ENCODE measurements around the gene OR2V2. TPM values are rescaled to one million over a fixed set of nuclear protein-coding genes. Genes with fewer than 3 reads are reported as not detected.
A peak's percentile ranks its signal among the peaks of the same experiment; 100 is the strongest.

OR2V2 gene
- total and polyA plus RNA-seq, 11 donors, result not detected

- H3K4me3 ChIP-seq, result peak overlapping the region; percentile 47 to 93 (median 83)
- intact Hi-C loops (cut with DNase I), result loop anchor here in 3 of 10 donors (1.0 to 5.0 kb wide), 3 partner anchors 14 to 70 kb away; partner anchors contain the start of gene TRIM52 (in 3 of the 3)
- ATAC-seq, result no peak
- H3K27me3 ChIP-seq, result no peaks in the 10 kb centered on the region
- H3K27ac ChIP-seq, result peak overlapping the region; percentile 77 to 97 (median 94)
- TF ChIP-seq CTCF (IDR thresholded peaks at IDR 0.05) (no peak), POLR2A (IDR thresholded peaks at IDR 0.05) (no peak)
- H3K4me1 ChIP-seq, result peaks cover 0 to 38% (median 13%) of the 10 kb centered on the region in 12 donors
- H3K9me3 ChIP-seq, result no peaks in the 10 kb centered on the region
- peak in 1 of 5 donors; percentile 33 for DNase-seq
- peaks cover 0 to 3% (median 0%) of the 10 kb centered on the region in 9 donors for H3K36me3 ChIP-seq
- 50 to 55% (median 53%) methylated on average over 12 of the region's 12 CpGs for WGBS, 4 donors
Observed at GRCh38 chr5:181192337-181193046, 45.1 kb downstream of the OR2V2 start.

GRCh38 chr5:181193656-181194055, 46.3 kb downstream of the OR2V2 start:
- H3K27ac ChIP-seq, result no peak overlapping the region
- TF ChIP-seq POLR2A (IDR thresholded peaks at IDR 0.05), result no peak
- H3K4me1 ChIP-seq, result peaks cover 0 to 33% (median 12%) of the 10 kb centered on the region in 12 donors
- DNase-seq, result peak in 1 of 5 donors; percentile 3
- H3K27me3 ChIP-seq, result no peaks in the 10 kb centered on the region
- no peak overlapping the region for H3K4me3 ChIP-seq
- no peaks in the 10 kb centered on the region for H3K9me3 ChIP-seq
- intact Hi-C loops (cut with DNase I), result loop anchor here in 3 of 10 donors (1.0 to 5.0 kb wide), 2 partner anchors 13 to 69 kb away; partner anchors contain the start of gene TRIM52 (in 2 of the 3)
- H3K36me3 ChIP-seq, result peaks cover 0 to 6% (median 0%) of the 10 kb centered on the region in 9 donors
- ATAC-seq, result no peak
- WGBS, 4 donors, result 51 to 96% (median 92%) methylated on average over 2 of the region's 2 CpGs

GRCh38 chr5:181194489-181195248, 47.3 kb downstream of the OR2V2 start:
- no peak for ATAC-seq
- peak in 4 of 5 donors; percentile 47 to 74 (median 60) for DNase-seq
- H3K36me3 ChIP-seq, result peaks cover 0 to 6% (median 0%) of the 10 kb centered on the region in 9 donors
- TF ChIP-seq CTCF (IDR thresholded peaks at IDR 0.05), result no peak
- no peak for TF ChIP-seq POLR2A (IDR thresholded peaks at IDR 0.05)
- H3K4me1 ChIP-seq, result peaks cover 0 to 33% (median 12%) of the 10 kb centered on the region in 12 donors
- H3K27me3 ChIP-seq, result no peaks in the 10 kb centered on the region
- peak overlapping the region in 2 of 12 donors; percentile 10 to 23 for H3K27ac ChIP-seq
- intact Hi-C loops (cut with DNase I), result loop anchor here in 2 of 10 donors (5.0 kb wide), 1 partner anchor 68 kb away; the partner anchor contains the start of gene TRIM52 (in 2 of the 2)
- WGBS, 4 donors, result 60 to 64% (median 63%) methylated on average over 20 to 21 of the region's 21 CpGs
- H3K4me3 ChIP-seq, result no peak overlapping the region
- no peaks in the 10 kb centered on the region for H3K9me3 ChIP-seq

DNA sequence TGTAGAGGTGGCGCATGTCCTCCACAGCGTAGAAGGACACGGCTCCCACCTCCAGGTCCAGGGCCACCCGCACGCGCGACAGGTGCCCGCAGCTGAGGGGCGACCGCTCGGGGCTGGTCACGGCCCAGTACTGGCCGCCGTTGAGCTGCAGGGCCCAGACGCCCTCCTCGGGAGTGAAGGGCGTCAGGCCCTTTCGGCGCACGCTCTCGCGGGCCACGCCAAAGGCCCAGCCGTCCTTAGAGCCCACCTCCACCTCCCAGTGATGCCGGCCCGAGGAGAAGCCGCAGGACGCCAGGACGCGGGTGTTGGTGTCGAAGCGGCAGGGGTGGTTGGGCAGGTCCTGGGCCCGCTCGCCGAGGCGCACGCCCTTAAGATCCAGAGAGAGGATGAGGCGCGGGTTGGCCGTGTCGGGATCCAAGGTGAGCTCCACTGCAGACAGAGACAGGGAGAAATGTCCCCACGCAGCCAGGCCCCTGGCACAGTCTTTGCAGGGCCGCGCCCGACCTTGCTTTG, 47.9 kb downstream of the OR2V2 start:
- no peak overlapping the region for H3K27ac ChIP-seq

More for the DNA sequence above, 47.9 kb downstream of the OR2V2 start:
- WGBS, 4 donors, result 81 to 84% (median 84%) methylated on average over 26 to 45 of the region's 45 CpGs
- Histone ChIP-seq H3K27me3 (no peaks in the 10 kb centered on the region), H3K4me3 (no peak overlapping the region), H3K4me1 (peaks cover 0 to 30% (median 12%) of the 10 kb centered on the region in 12 donors), H3K36me3 (peaks cover 0 to 6% (median 0%) of the 10 kb centered on the region in 9 donors), H3K9me3 (no peaks in the 10 kb centered on the region)
- TF ChIP-seq CTCF (IDR thresholded peaks at IDR 0.05) (no peak), POLR2A (IDR thresholded peaks at IDR 0.05) (no peak)
- no peak for ATAC-seq
- DNase-seq, result no peak
- intact Hi-C loops (cut with DNase I), result no loop called here
